Measurements from ENCODE around the gene SPTBN1.
"Not testable (repeated sequence)": the region's sequence is repeated elsewhere in the genome, so short reads cannot be mapped to it uniquely, and the experiment has no call there.

DNA sequence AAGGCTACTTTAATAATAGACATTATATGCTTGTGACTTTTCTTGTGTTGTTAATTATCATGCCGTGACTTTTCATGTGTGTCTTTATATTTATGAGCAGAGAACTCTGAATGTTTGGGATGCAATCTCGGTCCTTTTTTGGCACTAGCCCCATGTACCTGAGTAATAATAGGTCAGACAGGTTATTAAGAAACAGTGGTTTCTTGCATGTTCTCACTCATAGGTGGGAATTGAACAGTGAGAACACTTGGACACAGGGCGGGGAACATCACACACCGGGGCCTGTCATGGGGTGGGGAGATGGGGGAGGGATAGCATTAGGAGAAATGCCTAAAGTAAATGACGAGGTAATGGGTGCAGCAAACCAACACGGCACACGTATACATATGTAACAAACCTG lies 61.9 kb downstream of the SPTBN1 start:
- not testable (repeated sequence) for TF ChIP-seq EP300 (IDR thresholded peaks at IDR 0.05; ENCODE audit: low read depth in 2 of 2, low read length in 2 of 2); EP300 (CRISPR knock-in tag; IDR thresholded peaks at IDR 0.05; ENCODE audit: borderline replicate concordance); ZNF17 (CRISPR knock-in tag; IDR thresholded peaks at IDR 0.05); ZEB1 (IDR thresholded peaks at IDR 0.05; ENCODE audit: insufficient replicate concordance, low read depth); ZNF639 (CRISPR knock-in tag; conservative IDR thresholded peaks at IDR 0.05); ZNF709 (CRISPR knock-in tag; IDR thresholded peaks at IDR 0.05); TBP (CRISPR knock-in tag; IDR thresholded peaks at IDR 0.05); ZKSCAN8 (CRISPR knock-in tag; IDR thresholded peaks at IDR 0.05; ENCODE audit: borderline replicate concordance); REST (IDR thresholded peaks at IDR 0.05; ENCODE audit: borderline replicate concordance in 1 of 2, low read depth in 1 of 2, low read length in 2 of 2); MXD3 (CRISPR knock-in tag; IDR thresholded peaks at IDR 0.05); PHF21A (CRISPR knock-in tag; IDR thresholded peaks at IDR 0.05)
